Measurements from ENCODE around the gene NLGN1. TPM values are rescaled to one million over a fixed set of nuclear protein-coding genes. Genes with fewer than 3 reads are reported as not detected.

Gene NLGN1
- total and polyA plus RNA-seq, 5 donors from 2014 or later, result not detected

- Histone ChIP-seq H3K27me3 (ENCODE audit: control insufficient read depth, insufficient read depth, low read length) (no peaks in the 10 kb centered on the region), H3K36me3 (ENCODE audit: control insufficient read depth, insufficient read depth, low read length) (no peaks in the 10 kb centered on the region), H3K9me3 (ENCODE audit: control insufficient read depth in 2 of 2, low read length in 2 of 2) (no peaks in the 10 kb centered on the region), H3K27ac (ENCODE audit: insufficient read depth, low read length, poor library complexity, severe bottlenecking) (no peak overlapping the region), H3K4me3 (ENCODE audit: low read depth, low read length) (no peak overlapping the region), H3K4me1 (ENCODE audit: control insufficient read depth, insufficient read depth, low read length, poor library complexity, severe bottlenecking) (no peaks in the 10 kb centered on the region)
- Mint-ChIP-seq H3K27me3 (no peaks in the 10 kb centered on the region), H3K9me3 (peaks cover 0 to 15% (median 2%) of the 10 kb centered on the region in 7 donors), H3K4me1 (no peaks in the 10 kb centered on the region), H3K36me3 (no peaks in the 10 kb centered on the region), H3K27ac (no peak overlapping the region), H3K4me3 (no peak overlapping the region)
- ATAC-seq (ENCODE audit: low read depth in 2 of 2) (no peak), DNase-seq (no peak)
Observed at GRCh38 chr3:174000675-174001074, 603.1 kb downstream of the NLGN1 start.

GRCh38 chr3:174002543-174002942 is 605.0 kb downstream of the NLGN1 start:
- Histone ChIP-seq H3K4me3 (ENCODE audit: low read depth, low read length) (no peak overlapping the region), H3K27ac (ENCODE audit: insufficient read depth, low read length, poor library complexity, severe bottlenecking) (no peak overlapping the region), H3K27me3 (ENCODE audit: control insufficient read depth, insufficient read depth, low read length) (no peaks in the 10 kb centered on the region), H3K4me1 (ENCODE audit: control insufficient read depth, insufficient read depth, low read length, poor library complexity, severe bottlenecking) (no peaks in the 10 kb centered on the region), H3K36me3 (ENCODE audit: control insufficient read depth, insufficient read depth, low read length) (no peaks in the 10 kb centered on the region), H3K9me3 (ENCODE audit: control insufficient read depth in 2 of 2, low read length in 2 of 2) (no peaks in the 10 kb centered on the region)
- DNase-seq (no peak), ATAC-seq (ENCODE audit: low read depth in 2 of 2) (no peak)
- Mint-ChIP-seq H3K9me3 (peaks cover 0 to 15% (median 3%) of the 10 kb centered on the region in 7 donors), H3K4me1 (no peaks in the 10 kb centered on the region), H3K36me3 (no peaks in the 10 kb centered on the region), H3K4me3 (no peak overlapping the region), H3K27ac (no peak overlapping the region), H3K27me3 (no peaks in the 10 kb centered on the region)

- no peaks in the 10 kb centered on the region for H3K4me1 Mint-ChIP-seq
- ATAC-seq (ENCODE audit: low read depth in 2 of 2), result no peak
Observed at GRCh38 chr3:174010907-174011306, 613.4 kb downstream of the NLGN1 start.

GRCh38 chr3:174016186-174016585 is 618.6 kb downstream of the NLGN1 start:
- no peak for ATAC-seq (ENCODE audit: low read depth in 2 of 2)
- Mint-ChIP-seq H3K27me3 (no peaks in the 10 kb centered on the region), H3K27ac (no peak overlapping the region), H3K36me3 (no peaks in the 10 kb centered on the region), H3K9me3 (peaks cover 0 to 23% (median 12%) of the 10 kb centered on the region in 7 donors), H3K4me3 (no peak overlapping the region), H3K4me1 (no peaks in the 10 kb centered on the region)
- Histone ChIP-seq H3K9me3 (ENCODE audit: control insufficient read depth in 2 of 2, low read length in 2 of 2) (no peaks in the 10 kb centered on the region), H3K27ac (ENCODE audit: insufficient read depth, low read length, poor library complexity, severe bottlenecking) (no peak overlapping the region), H3K27me3 (ENCODE audit: control insufficient read depth, insufficient read depth, low read length) (no peaks in the 10 kb centered on the region), H3K4me3 (ENCODE audit: low read depth, low read length) (no peak overlapping the region), H3K4me1 (ENCODE audit: control insufficient read depth, insufficient read depth, low read length, poor library complexity, severe bottlenecking) (no peaks in the 10 kb centered on the region), H3K36me3 (ENCODE audit: control insufficient read depth, insufficient read depth, low read length) (no peaks in the 10 kb centered on the region)
- no peak for DNase-seq

More at GRCh38 chr3:174010907-174011306, 613.4 kb downstream of the NLGN1 start:
- no peak for DNase-seq
- Histone ChIP-seq H3K27ac (ENCODE audit: insufficient read depth, low read length, poor library complexity, severe bottlenecking) (no peak overlapping the region), H3K4me3 (ENCODE audit: low read depth, low read length) (no peak overlapping the region), H3K9me3 (ENCODE audit: control insufficient read depth in 2 of 2, low read length in 2 of 2) (no peaks in the 10 kb centered on the region), H3K36me3 (ENCODE audit: control insufficient read depth, insufficient read depth, low read length) (no peaks in the 10 kb centered on the region), H3K4me1 (ENCODE audit: control insufficient read depth, insufficient read depth, low read length, poor library complexity, severe bottlenecking) (no peaks in the 10 kb centered on the region), H3K27me3 (ENCODE audit: control insufficient read depth, insufficient read depth, low read length) (no peaks in the 10 kb centered on the region)
- Mint-ChIP-seq H3K27ac (no peak overlapping the region), H3K27me3 (no peaks in the 10 kb centered on the region), H3K9me3 (peaks cover 0 to 13% (median 9%) of the 10 kb centered on the region in 7 donors), H3K4me3 (no peak overlapping the region), H3K36me3 (no peaks in the 10 kb centered on the region)

- Histone ChIP-seq H3K27ac (ENCODE audit: insufficient read depth, low read length, poor library complexity, severe bottlenecking) (no peak overlapping the region), H3K4me1 (ENCODE audit: control insufficient read depth, insufficient read depth, low read length, poor library complexity, severe bottlenecking) (no peaks in the 10 kb centered on the region), H3K9me3 (ENCODE audit: control insufficient read depth in 2 of 2, low read length in 2 of 2) (no peaks in the 10 kb centered on the region), H3K36me3 (ENCODE audit: control insufficient read depth, insufficient read depth, low read length) (no peaks in the 10 kb centered on the region), H3K27me3 (ENCODE audit: control insufficient read depth, insufficient read depth, low read length) (no peaks in the 10 kb centered on the region), H3K4me3 (ENCODE audit: low read depth, low read length) (no peak overlapping the region)
- Mint-ChIP-seq H3K36me3 (no peaks in the 10 kb centered on the region), H3K27ac (no peak overlapping the region), H3K4me1 (no peaks in the 10 kb centered on the region), H3K4me3 (no peak overlapping the region), H3K9me3 (peaks cover 0 to 13% (median 6%) of the 10 kb centered on the region in 7 donors), H3K27me3 (no peaks in the 10 kb centered on the region)
- no peak for ATAC-seq (ENCODE audit: low read depth in 2 of 2)
- DNase-seq, result no peak
Observed at GRCh38 chr3:174020156-174020555, 622.6 kb downstream of the NLGN1 start.

GRCh38 chr3:174023421-174023820 is 625.9 kb downstream of the NLGN1 start:
- Mint-ChIP-seq H3K9me3 (peaks cover 0 to 15% (median 5%) of the 10 kb centered on the region in 7 donors), H3K4me1 (no peaks in the 10 kb centered on the region), H3K27me3 (no peaks in the 10 kb centered on the region), H3K4me3 (no peak overlapping the region), H3K27ac (no peak overlapping the region), H3K36me3 (no peaks in the 10 kb centered on the region)
- peaks cover 0 to 7% of the 10 kb centered on the region in 2 experiments for H3K9me3 ChIP-seq (ENCODE audit: control insufficient read depth in 2 of 2, low read length in 2 of 2)
- ATAC-seq (ENCODE audit: low read depth in 2 of 2) (no peak), DNase-seq (no peak)
- no peaks in the 10 kb centered on the region for H3K27me3 ChIP-seq (ENCODE audit: control insufficient read depth, insufficient read depth, low read length)
- H3K4me3 ChIP-seq (ENCODE audit: low read depth, low read length), result no peak overlapping the region
- H3K27ac ChIP-seq (ENCODE audit: insufficient read depth, low read length, poor library complexity, severe bottlenecking), result no peak overlapping the region
- no peaks in the 10 kb centered on the region for H3K4me1 ChIP-seq (ENCODE audit: control insufficient read depth, insufficient read depth, low read length, poor library complexity, severe bottlenecking)
- H3K36me3 ChIP-seq (ENCODE audit: control insufficient read depth, insufficient read depth, low read length), result no peaks in the 10 kb centered on the region

- Histone ChIP-seq H3K27me3 (ENCODE audit: control insufficient read depth, insufficient read depth, low read length) (no peaks in the 10 kb centered on the region), H3K4me1 (ENCODE audit: control insufficient read depth, insufficient read depth, low read length, poor library complexity, severe bottlenecking) (no peaks in the 10 kb centered on the region), H3K4me3 (ENCODE audit: low read depth, low read length) (no peak overlapping the region), H3K27ac (ENCODE audit: insufficient read depth, low read length, poor library complexity, severe bottlenecking) (no peak overlapping the region), H3K36me3 (ENCODE audit: control insufficient read depth, insufficient read depth, low read length) (no peaks in the 10 kb centered on the region), H3K9me3 (ENCODE audit: control insufficient read depth in 2 of 2, low read length in 2 of 2) (peaks cover 2 to 7% of the 10 kb centered on the region in 2 experiments)
- Mint-ChIP-seq H3K4me3 (no peak overlapping the region), H3K4me1 (no peaks in the 10 kb centered on the region), H3K36me3 (no peaks in the 10 kb centered on the region), H3K27me3 (no peaks in the 10 kb centered on the region), H3K27ac (no peak overlapping the region), H3K9me3 (peaks cover 0 to 26% (median 10%) of the 10 kb centered on the region in 7 donors)
- ATAC-seq (ENCODE audit: low read depth in 2 of 2), result no peak
- no peak for DNase-seq
Observed at GRCh38 chr3:174028673-174029072, 631.1 kb downstream of the NLGN1 start.

- Histone ChIP-seq H3K4me1 (ENCODE audit: control insufficient read depth, insufficient read depth, low read length, poor library complexity, severe bottlenecking) (no peaks in the 10 kb centered on the region), H3K36me3 (ENCODE audit: control insufficient read depth, insufficient read depth, low read length) (no peaks in the 10 kb centered on the region), H3K4me3 (ENCODE audit: low read depth, low read length) (no peak overlapping the region), H3K27ac (ENCODE audit: insufficient read depth, low read length, poor library complexity, severe bottlenecking) (no peak overlapping the region), H3K9me3 (ENCODE audit: control insufficient read depth in 2 of 2, low read length in 2 of 2) (peaks cover 0 to 7% of the 10 kb centered on the region in 2 experiments), H3K27me3 (ENCODE audit: control insufficient read depth, insufficient read depth, low read length) (no peaks in the 10 kb centered on the region)
- Mint-ChIP-seq H3K36me3 (no peaks in the 10 kb centered on the region), H3K4me3 (no peak overlapping the region), H3K27ac (no peak overlapping the region), H3K9me3 (peaks cover 0 to 10% (median 3%) of the 10 kb centered on the region in 7 donors), H3K4me1 (no peaks in the 10 kb centered on the region), H3K27me3 (no peaks in the 10 kb centered on the region)
- DNase-seq, result no peak
- no peak for ATAC-seq (ENCODE audit: low read depth in 2 of 2)
Observed at GRCh38 chr3:174035328-174035886, 637.9 kb downstream of the NLGN1 start.

Data from CD4-positive, CD25-positive, alpha-beta regulatory T cell (primary cell).